Measurements from ENCODE around the gene CAMTA1.

DNA sequence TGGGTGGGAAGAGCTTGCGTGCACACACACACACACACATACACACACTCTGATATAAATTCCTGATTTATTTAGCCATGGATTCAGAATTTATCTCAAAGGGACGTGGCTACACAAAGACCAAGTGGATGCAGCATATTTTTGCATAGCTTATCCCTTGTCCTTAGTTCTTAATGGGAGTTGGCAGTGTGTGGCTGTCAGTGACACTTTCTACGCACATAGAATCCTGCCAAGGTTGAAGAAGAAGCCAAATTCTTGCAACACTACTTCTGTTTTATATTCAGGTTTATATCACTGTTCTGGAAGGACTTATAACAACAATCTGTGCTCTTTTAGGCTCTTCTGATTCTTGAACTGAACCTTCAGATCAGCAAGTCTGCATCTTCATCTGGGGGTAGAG lies 292.7 kb downstream of the CAMTA1 start:
- no peak for TF ChIP-seq RARB (CRISPR knock-in tag; IDR thresholded peaks at IDR 0.05)
- TF ChIP-seq PPARA (CRISPR knock-in tag; IDR thresholded peaks at IDR 0.05; ENCODE audit: borderline replicate concordance), result no peak
- TF ChIP-seq ISL1 (CRISPR knock-in tag; IDR thresholded peaks at IDR 0.05), result no peak
- TF ChIP-seq ZFP30 (CRISPR knock-in tag; IDR thresholded peaks at IDR 0.05), result no peak
- TF ChIP-seq ZNF70 (CRISPR knock-in tag; IDR thresholded peaks at IDR 0.05), result no peak
- TF ChIP-seq SNAI2 (CRISPR knock-in tag; IDR thresholded peaks at IDR 0.05), result no peak
- TF ChIP-seq, protein P1, sequence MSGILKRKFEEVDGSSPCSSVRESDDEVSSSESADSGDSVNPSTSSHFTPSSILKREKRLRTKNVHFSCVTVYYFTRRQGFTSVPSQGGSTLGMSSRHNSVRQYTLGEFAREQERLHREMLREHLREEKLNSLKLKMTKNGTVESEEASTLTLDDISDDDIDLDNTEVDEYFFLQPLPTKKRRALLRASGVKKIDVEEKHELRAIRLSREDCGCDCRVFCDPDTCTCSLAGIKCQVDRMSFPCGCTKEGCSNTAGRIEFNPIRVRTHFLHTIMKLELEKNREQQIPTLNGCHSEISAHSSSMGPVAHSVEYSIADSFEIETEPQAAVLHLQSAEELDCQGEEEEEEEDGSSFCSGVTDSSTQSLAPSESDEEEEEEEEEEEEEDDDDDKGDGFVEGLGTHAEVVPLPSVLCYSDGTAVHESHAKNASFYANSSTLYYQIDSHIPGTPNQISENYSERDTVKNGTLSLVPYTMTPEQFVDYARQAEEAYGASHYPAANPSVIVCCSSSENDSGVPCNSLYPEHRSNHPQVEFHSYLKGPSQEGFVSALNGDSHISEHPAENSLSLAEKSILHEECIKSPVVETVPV (CRISPR knock-in tag; IDR thresholded peaks at IDR 0.05), result no peak
- no peak for TF ChIP-seq PATZ1 (CRISPR knock-in tag; IDR thresholded peaks at IDR 0.05; ENCODE audit: borderline replicate concordance)
- TF ChIP-seq TOX (CRISPR knock-in tag; IDR thresholded peaks at IDR 0.05; ENCODE audit: borderline replicate concordance), result no peak
- TF ChIP-seq ZFP3 (CRISPR knock-in tag; IDR thresholded peaks at IDR 0.05), result no peak
- TF ChIP-seq ZNF565 (CRISPR knock-in tag; conservative IDR thresholded peaks at IDR 0.05; ENCODE audit: low read depth), result no peak
